HG03460 (cell line): ENCODE data around the gene MARK3.
"Not testable (repeated sequence)": the region's sequence is repeated elsewhere in the genome, so short reads cannot be mapped to it uniquely, and the experiment has no call there.

Source experiments
- ATAC-seq: cut with Tn5 transposase; IDR thresholded peaks from one replicate; pipeline ENCODE4 v1.9.1; 2021; ENCODE audit not compliant: unreplicated experiment

Gene MARK3

GRCh38 chr14:103510724-103511693, 125.8 kb downstream of the MARK3 start:
- ATAC-seq, result no peak

GRCh38 chr14:103512180-103512579, 127.0 kb downstream of the MARK3 start:
- not testable (repeated sequence) for ATAC-seq

- no peak for ATAC-seq
These were observed 127.7 kb downstream of the MARK3 start for GRCh38 chr14:103512701-103513611.

GRCh38 chr14:103514596-103515421, 129.6 kb downstream of the MARK3 start:
- ATAC-seq, result no peak

- ATAC-seq, result no peak
These were observed 131.4 kb downstream of the MARK3 start for GRCh38 chr14:103516426-103517173.

- ATAC-seq, result no peak
These were observed 132.0 kb downstream of the MARK3 start for GRCh38 chr14:103517174-103517566.

- no peak for ATAC-seq
These were observed 132.7 kb downstream of the MARK3 start for GRCh38 chr14:103517721-103518421.

GRCh38 chr14:103518422-103519042, 133.3 kb downstream of the MARK3 start:
- ATAC-seq, result no peak

- no peak for ATAC-seq
These were observed 134.0 kb downstream of the MARK3 start for GRCh38 chr14:103519043-103519836.

- ATAC-seq, result no peak
These were observed 134.6 kb downstream of the MARK3 start for GRCh38 chr14:103519837-103520212.

GRCh38 chr14:103520269-103520656, 135.0 kb downstream of the MARK3 start:
- ATAC-seq, result no peak

- ATAC-seq, result no peak
These were observed 135.6 kb downstream of the MARK3 start for GRCh38 chr14:103520657-103521437.

- no peak for ATAC-seq
These were observed 136.3 kb downstream of the MARK3 start for GRCh38 chr14:103521438-103521950.

GRCh38 chr14:103521951-103522563, 136.8 kb downstream of the MARK3 start:
- ATAC-seq, result no peak

GRCh38 chr14:103522649-103523574, 137.7 kb downstream of the MARK3 start, which contains the start of gene CKB:
CKB (minus strand) TSS chr14:103522830; CDS start chr14:103522493, 337 bp downstream.
- ATAC-seq, result no peak

- no peak for ATAC-seq
These were observed 138.3 kb downstream of the MARK3 start for GRCh38 chr14:103523575-103523954.
